GM13976 (cell line): Measurements from ENCODE around the gene NPAS3.

Experiments
- DNase-seq: peaks from one replicate; pipeline ENCODE4 v3.0.0; 2012; ENCODE audit warnings: low spot score
- CTCF ChIP-seq: IDR thresholded peaks from 2 replicates; pipeline ENCODE4 v1.5.1; 2012; ENCODE audit warnings: borderline replicate concordance, mild to moderate bottlenecking; ENCODE audit not compliant: insufficient read depth; ENCODE audit errors: extremely low read depth, missing control alignments, control extremely low read depth
- in situ Hi-C: fragments of 300-500 bp; cut with MboI; formaldehyde crosslinking; loops from one replicate; pipeline ENCODE4 v1.12.0; 2022; ENCODE audit warnings: low sequenced_read_pairs, mixed read lengths, inconsistent platforms; ENCODE audit not compliant: unreplicated experiment

The NPAS3 gene

GRCh38 chr14:33524244-33524643, 585.6 kb downstream of the NPAS3 start:
- in situ Hi-C loops: no loop called here
- TF ChIP-seq CTCF: no peak
- no peak for DNase-seq

GRCh38 chr14:33525626-33526025, 586.9 kb downstream of the NPAS3 start:
- no peak for DNase-seq
- in situ Hi-C loops: no loop called here
- TF ChIP-seq CTCF: no peak

- in situ Hi-C loops: no loop called here
- no peak for TF ChIP-seq CTCF
- DNase-seq: no peak
Measured at GRCh38 chr14:33527023-33527634, 588.5 kb downstream of the NPAS3 start.

GRCh38 chr14:33528655-33529054, 590.0 kb downstream of the NPAS3 start:
- in situ Hi-C loops: no loop called here
- TF ChIP-seq CTCF: no peak
- no peak for DNase-seq

DNA sequence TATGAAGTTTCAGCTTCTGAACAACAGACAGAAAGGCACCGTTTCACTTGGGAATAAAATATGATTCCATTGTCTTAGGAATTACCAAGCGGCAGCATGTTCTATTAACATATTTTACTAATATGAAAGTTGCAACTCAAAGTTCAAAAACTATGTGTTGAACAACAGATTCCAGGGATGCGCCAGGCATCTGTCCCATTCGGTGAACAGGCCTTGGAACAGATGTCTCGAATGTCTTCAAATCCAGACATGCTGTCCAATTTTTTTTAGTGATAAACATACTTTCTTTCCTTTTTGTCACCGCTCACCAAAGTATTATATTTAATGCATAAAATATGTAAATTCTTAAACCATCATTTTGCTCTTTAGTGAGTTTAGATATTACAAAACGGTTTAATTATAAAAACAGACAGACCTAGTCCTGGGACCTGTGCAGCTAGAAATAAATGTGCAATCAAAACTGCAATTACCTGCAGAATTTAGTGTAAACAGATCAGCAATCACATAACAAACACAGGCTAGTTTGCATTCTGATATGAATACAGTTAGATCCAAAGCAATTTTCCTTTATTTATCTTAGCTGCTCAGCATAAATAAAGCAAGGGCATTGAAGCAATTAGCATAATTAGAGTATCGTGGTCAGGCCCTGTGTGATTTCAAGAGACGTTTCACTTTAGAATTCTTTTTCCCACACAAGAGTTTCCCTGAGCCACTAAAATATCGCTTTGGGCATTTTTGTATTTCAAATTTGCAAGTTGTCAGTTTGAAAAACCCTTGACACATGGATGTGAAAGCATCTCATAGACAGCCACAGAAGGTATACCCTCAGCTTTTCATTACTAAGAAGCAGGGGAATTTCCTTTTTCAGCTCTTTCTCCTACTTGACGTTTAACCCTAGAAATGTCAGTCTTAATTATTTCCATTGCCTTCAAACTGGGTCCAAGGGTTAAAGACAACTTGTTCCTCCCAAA, 591.4 kb downstream of the NPAS3 start:
- in situ Hi-C loops: no loop called here
- TF ChIP-seq CTCF: no peak
- no peak for DNase-seq

- no peak for DNase-seq
- TF ChIP-seq CTCF: no peak
- in situ Hi-C loops: no loop called here
Measured at GRCh38 chr14:33532553-33532952, 593.9 kb downstream of the NPAS3 start.
